Activated CD8-positive, alpha-beta T cell treated with anti-CD3 and anti-CD28 coated beads, Interleukin-2, amount 10 ng/mL, durations not matched to agents 7 days and 5 days (primary cell): ENCODE results near the gene NUP62. TPM values are rescaled to one million over a fixed set of nuclear protein-coding genes. Genes with fewer than 3 reads are reported as not detected.

ENCODE experiments used
- ATAC-seq: fragments of 150-1000 bp; cut with Tn5 transposase; one replicate; pipeline ENCODE4 v1.10.0; 2021; ENCODE audit warnings: moderate library complexity
- CTCF ChIA-PET: fragments of 350-600 bp; sonication (Branson Sonifier 250); formaldehyde crosslinking; loops from one replicate; lab custom pipeline; 2021; ENCODE audit warnings: antibody characterized with exemption; lab: Charles Lee
- POLR2A ChIA-PET: fragments of 350-600 bp; sonication (Branson Sonifier 250); formaldehyde crosslinking; loops from one replicate; lab custom pipeline; 2021; ENCODE audit warnings: antibody characterized with exemption; lab: Charles Lee
- DNase-seq: peaks from one replicate; pipeline ENCODE4 v3.0.0-alpha.2; 2020
- H3K27ac Mint-ChIP-seq: one replicate; pipeline ENCODE4 v1.8.0; 2021; ENCODE audit warnings: mild to moderate bottlenecking, mixed read lengths
- H3K27me3 Mint-ChIP-seq: one replicate; pipeline ENCODE4 v1.8.0; 2021; ENCODE audit warnings: low read depth, mixed read lengths
- H3K36me3 Mint-ChIP-seq: one replicate; pipeline ENCODE4 v1.8.0; 2021; ENCODE audit warnings: low read depth, mixed read lengths
- H3K4me1 Mint-ChIP-seq: one replicate; pipeline ENCODE4 v1.8.0; 2021; ENCODE audit warnings: low read depth, mixed read lengths
- H3K4me3 Mint-ChIP-seq: one replicate; pipeline ENCODE4 v1.8.0; 2021; ENCODE audit warnings: mild to moderate bottlenecking, mixed read lengths
- H3K9me3 Mint-ChIP-seq: one replicate; pipeline ENCODE4 v1.8.0; 2022; ENCODE audit warnings: mixed read lengths; ENCODE audit not compliant: insufficient read depth
- total RNA-seq, 2 experiments: library from RNA; stranded (reverse); gene quantifications; one replicate each; pipeline ENCODE4 v1.2.3, GENCODE V29; 2021

The NUP62 gene
- total RNA-seq, 2 experiments from 2014 or later: 116 to 122 TPM

DNA sequence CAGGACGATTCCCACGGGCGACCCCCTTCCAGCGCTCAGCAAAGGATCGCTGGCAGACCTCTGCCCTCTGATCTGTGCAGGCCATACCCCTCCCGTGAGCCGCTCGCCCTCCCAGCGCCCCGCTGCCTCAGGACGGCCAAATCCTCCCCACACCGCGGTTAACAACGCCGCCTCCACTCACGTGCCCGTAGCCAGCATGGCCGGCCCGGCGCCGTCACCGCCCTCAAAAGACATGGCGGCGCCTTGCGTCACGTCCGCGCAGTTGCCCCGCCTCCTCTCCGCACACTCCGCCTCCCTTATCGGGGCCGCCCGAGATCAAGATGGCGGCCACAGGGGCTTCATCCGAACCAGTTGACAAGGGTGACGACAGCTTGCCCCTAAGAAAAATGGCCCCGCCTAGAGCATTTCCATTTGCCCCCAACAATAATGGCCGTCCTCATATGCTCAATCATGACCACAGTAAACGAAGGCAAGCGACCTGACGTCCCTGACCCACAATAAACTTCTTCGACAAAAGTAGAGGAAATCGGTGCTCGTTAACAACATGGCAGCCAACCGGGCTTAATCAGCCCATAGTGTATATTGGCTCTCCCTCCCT lies 52.8 kb downstream of the NUP62 start:
- Mint-ChIP-seq H3K36me3 (peaks cover 19% of the 10 kb centered on the region), H3K4me3 (no peak overlapping the region), H3K27me3 (no peaks in the 10 kb centered on the region), H3K27ac (no peak overlapping the region), H3K9me3 (no peaks in the 10 kb centered on the region), H3K4me1 (peaks cover 40% of the 10 kb centered on the region)
- DNase-seq: peak; percentile 98
- POLR2A ChIA-PET: interaction anchor here (0.6 to 1.9 kb wide), 12 partner anchors 9 to 461 kb away, joined by 3 to 14 read pairs (median 5); partner anchors contain the start of genes ATF5, FUZ, NUP62 and PNKP
- peak; percentile 64 for ATAC-seq
- CTCF ChIA-PET: interaction anchor here (0.5 to 1.4 kb wide), 3 partner anchors 29 to 306 kb away, joined by 3 to 4 read pairs (median 3); no protein-coding TSS in a partner anchor

DNA sequence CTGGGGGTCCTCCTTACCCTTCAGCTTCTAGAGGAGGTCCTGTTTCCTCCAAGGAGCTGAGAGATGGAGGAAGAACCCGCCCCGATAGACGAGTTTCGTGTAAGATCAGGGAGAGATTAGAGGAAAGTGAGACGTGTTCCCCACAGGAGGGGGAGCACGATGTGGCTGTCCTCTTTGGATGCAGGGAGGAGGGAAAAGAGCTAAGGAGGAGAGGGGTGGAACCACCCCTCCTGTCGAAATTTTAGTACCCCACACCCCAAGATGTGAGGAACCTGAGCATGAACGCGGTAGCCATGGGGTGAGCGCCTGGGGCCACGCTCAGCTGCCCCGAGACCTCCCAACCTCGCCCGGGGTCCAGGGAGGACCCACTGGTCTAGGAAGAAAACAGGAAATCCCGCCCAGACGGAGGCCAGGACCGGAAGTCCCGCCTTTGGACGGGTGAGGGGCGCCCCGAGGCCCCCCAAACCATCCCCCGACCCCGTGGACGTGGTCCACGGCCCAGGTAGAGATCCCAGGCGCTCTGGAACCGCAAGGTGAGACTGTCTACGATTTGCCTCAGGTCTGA lies 53.4 kb downstream of the NUP62 start:
- no peaks in the 10 kb centered on the region for H3K27me3 Mint-ChIP-seq
- ATAC-seq: no peak
- no peaks in the 10 kb centered on the region for H3K9me3 Mint-ChIP-seq
- no peak overlapping the region for H3K4me3 Mint-ChIP-seq
- H3K4me1 Mint-ChIP-seq: peaks cover 45% of the 10 kb centered on the region
- CTCF ChIA-PET: interaction anchor here (1.4 kb wide), 1 partner anchor 28 kb away, joined by 4 read pairs; no protein-coding TSS in a partner anchor
- POLR2A ChIA-PET: interaction anchor here (1.0 to 1.9 kb wide), 8 partner anchors 9 to 285 kb away, joined by 3 to 14 read pairs (median 5); partner anchors contain the start of genes ATF5, FUZ, NUP62 and PRR12
- peak; percentile 64 for DNase-seq
- H3K36me3 Mint-ChIP-seq: peaks cover 17% of the 10 kb centered on the region
- no peak overlapping the region for H3K27ac Mint-ChIP-seq

DNA sequence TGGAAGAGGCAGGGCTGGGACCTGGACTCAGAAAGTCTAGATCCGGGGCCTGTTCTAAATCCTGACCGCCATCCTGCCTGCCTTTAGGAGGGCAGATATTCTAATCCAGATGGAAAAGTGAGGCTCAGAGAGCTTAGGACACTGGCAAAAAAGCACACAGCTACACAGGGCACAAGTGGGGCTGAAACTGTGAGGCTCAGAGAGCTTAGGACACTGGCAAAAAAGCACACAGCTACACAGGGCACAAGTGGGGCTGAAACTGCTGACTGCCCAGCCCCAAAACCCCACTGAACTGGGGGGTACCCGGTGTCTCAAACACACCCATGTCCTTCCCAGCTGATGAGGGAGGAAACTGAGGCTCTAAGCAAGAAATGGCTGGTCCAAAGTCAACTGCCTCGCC lies 54.1 kb downstream of the NUP62 start:
- ChIA-PET CTCF (interaction anchor here (1.6 kb wide), 1 partner anchor 15 kb away, joined by 4 read pairs; no protein-coding TSS in a partner anchor), POLR2A (interaction anchor here (1.4 to 1.5 kb wide), 3 partner anchors 8 to 285 kb away, joined by 4 to 7 read pairs (median 6); partner anchors contain the start of genes PRR12 and PTOV1)
- ATAC-seq (no peak), DNase-seq (no peak)
- H3K4me1 Mint-ChIP-seq: peaks cover 52% of the 10 kb centered on the region
- H3K27me3 Mint-ChIP-seq: no peaks in the 10 kb centered on the region
- no peak overlapping the region for H3K27ac Mint-ChIP-seq
- H3K36me3 Mint-ChIP-seq: peaks cover 10% of the 10 kb centered on the region
- no peaks in the 10 kb centered on the region for H3K9me3 Mint-ChIP-seq
- H3K4me3 Mint-ChIP-seq: no peak overlapping the region

DNA sequence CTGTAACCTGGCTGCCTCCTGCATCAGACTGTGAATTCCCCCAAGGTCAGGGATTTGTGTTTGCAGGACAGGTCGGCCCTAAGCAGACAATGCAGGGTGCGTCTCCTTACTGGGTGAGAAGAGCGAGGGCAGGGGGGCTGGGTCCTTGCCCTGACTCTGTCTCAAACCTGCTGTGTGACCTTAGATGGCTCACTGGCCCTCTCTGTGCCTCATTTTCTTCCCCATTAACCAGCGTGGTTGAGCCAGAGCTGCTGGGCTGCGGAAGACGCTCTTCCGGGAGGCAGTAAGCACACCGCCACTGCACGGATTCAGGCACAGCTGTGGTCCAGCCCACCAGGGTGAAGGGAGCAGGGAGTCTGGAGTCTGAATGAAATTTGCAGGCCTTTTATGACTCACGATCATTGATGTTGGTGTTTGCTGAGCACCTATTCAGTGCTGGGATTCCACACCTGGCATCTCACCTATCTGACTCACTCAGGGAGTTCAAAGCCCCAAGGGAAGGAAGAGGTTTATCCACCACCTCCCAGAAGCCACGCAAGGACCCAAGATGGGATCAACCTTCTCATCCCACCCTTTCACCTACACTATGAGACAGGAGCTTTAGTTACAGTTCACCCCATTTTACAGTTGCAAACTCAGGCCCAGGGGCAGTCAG lies 54.7 kb downstream of the NUP62 start:
- ChIA-PET POLR2A (interaction anchor here (1.4 to 1.5 kb wide), 3 partner anchors 8 to 284 kb away, joined by 4 to 7 read pairs (median 6); partner anchors contain the start of genes PRR12 and PTOV1), CTCF (interaction anchor here (1.6 kb wide), 1 partner anchor 16 kb away, joined by 4 read pairs; no protein-coding TSS in a partner anchor)
- no peaks in the 10 kb centered on the region for H3K9me3 Mint-ChIP-seq
- peaks cover 52% of the 10 kb centered on the region for H3K4me1 Mint-ChIP-seq
- H3K27me3 Mint-ChIP-seq: no peaks in the 10 kb centered on the region
- H3K4me3 Mint-ChIP-seq: no peak overlapping the region
- no peak overlapping the region for H3K27ac Mint-ChIP-seq
- no peak for ATAC-seq
- peaks cover 8% of the 10 kb centered on the region for H3K36me3 Mint-ChIP-seq
- no peak for DNase-seq

DNA sequence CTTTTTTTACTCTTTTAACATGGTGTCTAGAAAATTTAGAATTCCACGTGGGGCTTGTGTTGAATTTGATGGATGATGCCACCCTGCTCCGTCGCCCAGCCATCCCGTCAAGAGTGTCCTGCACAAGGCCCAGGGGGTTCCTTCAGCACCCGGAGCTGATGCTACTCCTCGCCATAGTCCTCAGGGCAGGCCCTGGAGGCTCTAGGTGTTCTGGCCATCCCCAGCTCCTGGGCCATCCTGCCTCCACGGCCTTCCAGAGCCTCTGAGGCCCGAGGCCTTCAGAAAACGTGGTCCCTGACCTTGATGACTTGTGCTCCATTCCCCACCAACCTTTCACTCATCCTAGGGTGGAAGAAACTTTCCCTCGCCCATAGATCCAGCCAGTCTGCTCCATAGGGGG lies 55.5 kb downstream of the NUP62 start:
- ATAC-seq: no peak
- Mint-ChIP-seq H3K27ac (no peak overlapping the region), H3K27me3 (no peaks in the 10 kb centered on the region), H3K4me1 (peaks cover 45% of the 10 kb centered on the region), H3K4me3 (no peak overlapping the region), H3K36me3 (peaks cover 4% of the 10 kb centered on the region), H3K9me3 (no peaks in the 10 kb centered on the region)
- ChIA-PET POLR2A (no interaction called here), CTCF (interaction anchor here (1.6 kb wide), 1 partner anchor 16 kb away, joined by 4 read pairs; no protein-coding TSS in a partner anchor)
- no peak for DNase-seq

DNA sequence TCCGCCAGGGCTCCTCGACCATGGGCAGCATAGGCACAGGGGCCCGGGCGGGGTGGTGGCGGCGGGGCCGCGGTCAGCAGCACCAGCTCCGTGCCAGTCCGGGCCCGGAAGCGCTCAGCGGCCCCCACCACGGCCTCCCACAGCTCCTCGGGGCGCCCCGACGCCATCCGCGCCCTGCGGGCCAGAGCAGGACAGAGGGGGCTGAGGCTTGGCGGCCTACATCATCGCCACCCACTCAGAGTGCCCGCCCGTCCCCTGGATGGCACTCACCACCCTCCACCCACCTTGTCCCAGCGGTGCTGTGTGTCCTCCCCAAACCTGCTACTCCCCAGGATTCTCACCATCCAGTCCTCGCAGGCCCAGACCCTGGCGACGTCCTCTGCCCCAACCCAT lies 56.2 kb downstream of the NUP62 start:
- CTCF ChIA-PET: no interaction called here
- H3K27ac Mint-ChIP-seq: no peak overlapping the region
- POLR2A ChIA-PET: no interaction called here
- H3K9me3 Mint-ChIP-seq: no peaks in the 10 kb centered on the region
- peaks cover 2% of the 10 kb centered on the region for H3K36me3 Mint-ChIP-seq
- H3K4me1 Mint-ChIP-seq: peaks cover 38% of the 10 kb centered on the region
- no peak overlapping the region for H3K4me3 Mint-ChIP-seq
- DNase-seq (no peak), ATAC-seq (no peak)
- H3K27me3 Mint-ChIP-seq: no peaks in the 10 kb centered on the region

DNA sequence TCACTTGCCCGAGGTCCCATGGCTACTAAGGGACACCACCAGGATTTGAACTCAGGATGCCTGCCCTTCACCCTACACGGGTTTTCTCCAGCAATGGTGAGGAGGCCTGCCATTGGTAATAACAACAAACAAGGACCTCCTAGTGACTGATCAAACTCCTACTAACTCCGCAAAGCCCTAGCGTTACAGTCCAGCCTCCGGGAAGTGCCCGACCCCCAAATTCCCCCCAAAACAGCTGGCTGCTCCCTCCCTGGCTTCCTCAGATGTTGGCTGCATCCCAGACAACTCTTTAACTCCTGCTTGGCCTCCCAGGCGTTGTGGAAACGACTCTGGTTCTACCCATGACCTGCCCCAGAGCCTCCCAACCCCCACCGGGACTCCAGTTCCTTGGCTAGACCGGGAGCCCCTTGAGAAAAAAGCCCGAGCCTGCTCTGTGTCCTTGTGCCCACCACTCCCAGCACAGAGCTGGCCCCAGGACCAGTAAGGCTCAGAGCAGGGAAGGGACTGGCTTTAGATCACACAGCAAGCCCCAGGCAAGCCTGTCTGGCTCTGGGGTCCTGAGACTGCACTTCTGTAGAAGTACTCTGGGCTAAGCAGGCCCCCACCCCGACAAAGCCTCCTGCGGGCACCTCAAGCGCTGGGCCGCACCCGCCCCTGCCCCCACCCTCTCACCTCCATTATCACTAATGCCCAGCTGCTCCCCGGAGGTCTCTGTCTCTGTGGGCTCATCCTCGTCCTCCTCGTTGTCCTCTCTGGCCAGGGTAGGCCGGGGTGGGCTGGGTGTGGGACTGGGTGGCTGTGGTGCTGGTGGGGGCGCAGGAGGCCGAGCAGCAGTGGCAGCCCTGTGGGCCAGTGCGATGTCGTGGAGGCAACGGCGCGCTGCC lies 56.8 kb downstream of the NUP62 start:
- CTCF ChIA-PET: no interaction called here
- no peak for DNase-seq
- Mint-ChIP-seq H3K4me1 (peaks cover 35% of the 10 kb centered on the region), H3K27me3 (no peaks in the 10 kb centered on the region), H3K36me3 (no peaks in the 10 kb centered on the region), H3K9me3 (no peaks in the 10 kb centered on the region), H3K4me3 (no peak overlapping the region), H3K27ac (peak overlapping the region; percentile 74)
- no peak for ATAC-seq
- POLR2A ChIA-PET: interaction anchor here (0.6 kb wide), 1 partner anchor 10 kb away, joined by 3 read pairs; no protein-coding TSS in a partner anchor

DNA sequence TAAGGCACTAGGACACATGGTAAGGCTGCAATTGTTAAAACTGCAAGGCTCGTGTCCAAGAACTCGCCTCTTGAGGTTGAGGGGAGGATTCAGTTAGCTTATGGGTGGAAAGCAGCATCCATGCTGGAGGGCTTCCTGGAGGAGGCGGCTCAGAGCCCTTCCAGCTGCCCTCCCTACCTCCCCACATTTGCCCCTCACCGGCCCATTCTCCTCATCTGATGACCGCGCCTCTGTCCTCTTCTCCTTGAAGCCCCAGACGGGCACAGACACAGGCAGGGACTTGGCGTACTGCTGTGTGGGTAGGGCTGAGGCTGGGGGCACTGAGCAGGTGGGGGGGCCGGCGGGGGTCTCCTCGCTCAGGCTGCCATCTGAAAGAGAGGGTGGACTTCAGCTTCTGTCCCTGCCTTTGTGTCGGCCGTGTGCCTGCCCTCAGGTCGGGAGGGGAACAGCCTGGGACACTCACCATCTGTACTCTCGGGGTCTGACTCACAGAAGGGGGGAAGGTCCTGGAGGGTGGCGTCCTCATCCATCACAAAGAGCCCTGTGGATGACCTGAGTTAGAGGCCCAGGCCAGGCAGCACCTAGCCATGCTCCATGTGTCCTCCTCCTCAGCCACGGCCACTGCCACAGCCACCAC lies 57.8 kb downstream of the NUP62 start:
- no peak overlapping the region for H3K4me3 Mint-ChIP-seq
- POLR2A ChIA-PET: interaction anchor here (0.6 kb wide), 1 partner anchor 9 kb away, joined by 3 read pairs; no protein-coding TSS in a partner anchor

DNA sequence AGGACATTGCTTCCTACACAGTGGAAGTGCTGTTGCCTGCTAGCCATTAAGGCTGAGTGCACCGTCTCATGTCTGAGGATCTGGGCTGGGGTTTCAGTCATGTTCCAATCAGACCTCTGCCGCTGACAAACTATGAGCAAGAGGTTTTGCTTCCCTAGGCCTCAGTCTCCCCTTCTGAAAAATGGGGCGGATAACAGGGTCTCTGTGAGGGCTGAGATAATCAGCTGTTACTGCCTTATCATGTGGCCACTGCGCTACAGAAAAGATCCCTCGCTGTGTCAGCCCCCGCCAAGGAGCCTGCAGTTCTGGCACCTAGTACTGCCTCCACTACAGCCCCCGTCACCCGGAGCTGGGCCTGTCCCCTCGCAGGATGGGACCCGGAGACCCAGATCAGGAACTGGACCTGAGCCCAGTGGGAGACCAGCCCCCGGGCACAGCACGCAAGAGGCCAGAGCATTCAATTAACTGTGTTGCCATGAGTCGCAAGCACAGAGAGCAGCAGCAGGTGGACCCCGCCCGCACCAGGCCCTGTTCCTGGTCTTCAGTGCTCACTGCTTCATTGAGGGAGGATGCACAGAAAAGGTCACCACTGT lies 58.9 kb downstream of the NUP62 start:
- Mint-ChIP-seq H3K27ac (no peak overlapping the region), H3K4me1 (peaks cover 47% of the 10 kb centered on the region), H3K4me3 (no peak overlapping the region), H3K27me3 (no peaks in the 10 kb centered on the region), H3K9me3 (no peaks in the 10 kb centered on the region), H3K36me3 (peaks cover 12% of the 10 kb centered on the region)
- ChIA-PET POLR2A (interaction anchor here (0.5 to 1.3 kb wide), 2 partner anchors 22 to 59 kb away, joined by 3 to 4 read pairs; partner anchors contain the start of genes ATF5 and NUP62), CTCF (no interaction called here)
- DNase-seq (no peak), ATAC-seq (no peak)

More for the DNA sequence above, 57.8 kb downstream of the NUP62 start:
- CTCF ChIA-PET: no interaction called here
- no peaks in the 10 kb centered on the region for H3K9me3 Mint-ChIP-seq
- H3K4me1 Mint-ChIP-seq: peaks cover 40% of the 10 kb centered on the region
- peaks cover 3% of the 10 kb centered on the region for H3K36me3 Mint-ChIP-seq
- no peaks in the 10 kb centered on the region for H3K27me3 Mint-ChIP-seq
- no peak for ATAC-seq
- DNase-seq: no peak
- no peak overlapping the region for H3K27ac Mint-ChIP-seq
